B cell (primary cell): Measurements from ENCODE around the gene PCDH9.

Experiments
- CTCF ChIP-seq: fragments of 200-600 bp; IDR thresholded peaks from one replicate; pipeline ENCODE4 v1.8.0; 2022; ENCODE audit warnings: antibody characterized with exemption, mild to moderate bottlenecking
- EZH2 ChIP-seq: IDR thresholded peaks from 2 replicates; pipeline ENCODE4 v1.6.1; 2012; ENCODE audit warnings: borderline replicate concordance, low read depth, mild to moderate bottlenecking, moderate library complexity, low read length; ENCODE audit not compliant: insufficient read depth, poor library complexity, severe bottlenecking

GRCh38 chr13:66855131-66855530 is 375.0 kb downstream of the PCDH9 start:
- TF ChIP-seq CTCF (no peak), EZH2 (no peak)
